Keratinocyte (primary cell): ENCODE results near the gene TWIST2. TPM values are rescaled to one million over a fixed set of nuclear protein-coding genes. Genes with fewer than 3 reads are reported as not detected.

Source experiments
- DNase-seq: peaks from one replicate; pipeline ENCODE4 v3.0.0-alpha.2; 2011; ENCODE audit warnings: low read depth, missing footprints, low spot score
- FAIRE-seq: peaks from 2 replicates; lab custom pipeline; 2011; peaks lifted over from hg19 to GRCh38; lab: Jason Lieb, UNC
- H2AFZ ChIP-seq: 2 replicates; pipeline ENCODE4 v1.6.0; 2012; ENCODE audit warnings: low read length, control low read depth, inconsistent platforms; ENCODE audit not compliant: control insufficient read depth
- H3K27ac ChIP-seq: 2 replicates; pipeline ENCODE4 v1.5.1; 2011; ENCODE audit warnings: low read length; ENCODE audit not compliant: control insufficient read depth, insufficient read depth
- H3K27me3 ChIP-seq: 3 replicates; pipeline ENCODE4 v1.6.0; 2011; ENCODE audit warnings: low read length; ENCODE audit not compliant: control insufficient read depth, insufficient read depth; ENCODE audit errors: extremely low read depth
- H3K36me3 ChIP-seq, 2 experiments: 2 replicates in 1 of 2; 3 replicates in 1 of 2; pipeline ENCODE4 v1.5.1; 2011; ENCODE audit warnings: low read length in 2 of 2, mild to moderate bottlenecking in 1 of 2; ENCODE audit not compliant: control insufficient read depth in 2 of 2, insufficient read depth in 2 of 2; ENCODE audit errors: extremely low read depth in 1 of 2
- H3K4me1 ChIP-seq: 3 replicates; pipeline ENCODE4 v1.5.1; 2011; ENCODE audit warnings: low read length; ENCODE audit not compliant: control insufficient read depth, insufficient read depth; ENCODE audit errors: extremely low read depth
- H3K4me2 ChIP-seq: 3 replicates; pipeline ENCODE4 v1.6.0; 2011; ENCODE audit warnings: low read depth, low read length; ENCODE audit not compliant: control insufficient read depth, insufficient read depth; ENCODE audit errors: extremely low read depth
- H3K4me3 ChIP-seq, 3 experiments: fragments of 200-600 bp in 1 of 3; sonication (generic) in 1 of 3; 2 replicates in 2 of 3; 3 replicates in 1 of 3; pipeline ENCODE4 v1.5.1; 2011 to 2016; ENCODE audit warnings: low read length in 3 of 3, mild to moderate bottlenecking in 3 of 3, control low read depth in 2 of 3, inconsistent platforms in 1 of 3, low read depth in 1 of 3, mixed read lengths in 1 of 3, mixed run types in 1 of 3, moderate library complexity in 1 of 3; ENCODE audit not compliant: control insufficient read depth in 2 of 3, insufficient read depth in 2 of 3; ENCODE audit errors: extremely low read depth in 1 of 3
- H3K79me2 ChIP-seq: 2 replicates; pipeline ENCODE4 v1.6.0; 2012; ENCODE audit warnings: low read length; ENCODE audit not compliant: control insufficient read depth, insufficient read depth
- H3K9ac ChIP-seq: 3 replicates; pipeline ENCODE4 v1.6.0; 2011; ENCODE audit warnings: low read length; ENCODE audit not compliant: control insufficient read depth, insufficient read depth; ENCODE audit errors: extremely low read depth
- H3K9me1 ChIP-seq: 3 replicates; pipeline ENCODE4 v1.6.0; 2011; ENCODE audit warnings: low read length; ENCODE audit not compliant: control insufficient read depth, insufficient read depth; ENCODE audit errors: extremely low read depth
- H3K9me3 ChIP-seq: 2 replicates; pipeline ENCODE4 v1.5.1; 2012; ENCODE audit warnings: low read depth, low read length; ENCODE audit not compliant: control insufficient read depth
- H4K20me1 ChIP-seq: 3 replicates; pipeline ENCODE4 v1.6.0; 2011; ENCODE audit warnings: low read length; ENCODE audit not compliant: control insufficient read depth, insufficient read depth; ENCODE audit errors: extremely low read depth
- CTCF ChIP-seq, 3 experiments: IDR thresholded peaks in 1 of 3; conservative IDR thresholded peaks in 1 of 3; optimal IDR thresholded peaks in 1 of 3; 2 replicates in 2 of 3; 3 replicates in 1 of 3; pipeline versions ENCODE3 to v1.5.1; 2011; ENCODE audit warnings: low read length in 3 of 3, mild to moderate bottlenecking in 3 of 3, moderate library complexity in 2 of 3, control low read depth in 1 of 3, inconsistent platforms in 1 of 3; ENCODE audit not compliant: insufficient read depth in 2 of 3; ENCODE audit errors: extremely low read depth in 1 of 3
- EZH2 ChIP-seq: IDR thresholded peaks from one replicate; pipeline ENCODE4 v1.6.1; 2012; ENCODE audit warnings: inconsistent platforms, mild to moderate bottlenecking, low read length, moderate library complexity
- dilution Hi-C: fragments of 300-500 bp; cut with MboI; formaldehyde crosslinking; loops from one replicate; pipeline ENCODE4 v1.7.0; 2020; ENCODE audit warnings: low sequenced_read_pairs; ENCODE audit not compliant: extremely low pct_ligation_motif_present
- polyA plus RNA-seq, 5 experiments: library from polyadenylated mRNA; depleted of rRNA in 3 of 5; stranded (reverse) in 3 of 5; stranded (forward) in 1 of 5; unstranded in 1 of 5; fragments of >200 nt; gene quantifications; 1 replicate in 1 of 5; 2 replicates in 3 of 5; 3 replicates in 1 of 5; pipeline versions ENCODE4 v1.2.1 to v1.2.3, GENCODE V29; 2011 to 2012; ENCODE audit warnings: missing spikeins in 2 of 5, low read depth in 1 of 5, low replicate concordance in 1 of 5

Gene TWIST2
- polyA plus RNA-seq, 1 donor (not counting 4 experiments of a cell fraction or from before 2014, with no cell fraction given), result 5.5 TPM

- DNase-seq (no peak), FAIRE-seq (no peak)
- H3K79me2 ChIP-seq, result no peaks in the 10 kb centered on the region
- no peaks in the 10 kb centered on the region for H4K20me1 ChIP-seq
- no peak overlapping the region for H3K9ac ChIP-seq
- H3K36me3 ChIP-seq, result no peaks in the 10 kb centered on the region
- H3K27me3 ChIP-seq, result no peaks in the 10 kb centered on the region
- H3K4me2 ChIP-seq, result no peak overlapping the region
- H2AFZ ChIP-seq, result no peak overlapping the region
- no peaks in the 10 kb centered on the region for H3K9me1 ChIP-seq
- TF ChIP-seq CTCF (optimal IDR thresholded peaks at IDR 0.05 in 1 of 3, IDR thresholded peaks at IDR 0.05 in 1 of 3, conservative IDR thresholded peaks at IDR 0.05 in 1 of 3; ENCODE audit: extremely low read depth in 1 of 3, insufficient read depth in 2 of 3, low read length in 3 of 3) (no peak), EZH2 (no peak)
- no peak overlapping the region for H3K27ac ChIP-seq
- no peak overlapping the region for H3K4me3 ChIP-seq
- no peaks in the 10 kb centered on the region for H3K9me3 ChIP-seq
- H3K4me1 ChIP-seq, result peaks cover 28% of the 10 kb centered on the region
- dilution Hi-C loops, result no loop called here
These were observed 20.2 kb downstream of the TWIST2 start for GRCh38 chr2:238868067-238868524.

GRCh38 chr2:238868616-238869292 is 20.9 kb downstream of the TWIST2 start:
- dilution Hi-C loops, result no loop called here
- no peak overlapping the region for H3K9ac ChIP-seq
- DNase-seq (no peak), FAIRE-seq (no peak)
- H3K4me3 ChIP-seq, result no peak overlapping the region
- H3K4me1 ChIP-seq, result peaks cover 24% of the 10 kb centered on the region
- no peak overlapping the region for H3K27ac ChIP-seq
- no peaks in the 10 kb centered on the region for H3K9me3 ChIP-seq
- H3K27me3 ChIP-seq, result peaks cover 4% of the 10 kb centered on the region
- TF ChIP-seq EZH2 (no peak), CTCF (optimal IDR thresholded peaks at IDR 0.05 in 1 of 3, IDR thresholded peaks at IDR 0.05 in 1 of 3, conservative IDR thresholded peaks at IDR 0.05 in 1 of 3; ENCODE audit: extremely low read depth in 1 of 3, insufficient read depth in 2 of 3, low read length in 3 of 3) (no peak)
- no peaks in the 10 kb centered on the region for H4K20me1 ChIP-seq
- no peak overlapping the region for H3K4me2 ChIP-seq
- no peaks in the 10 kb centered on the region for H3K36me3 ChIP-seq
- no peaks in the 10 kb centered on the region for H3K79me2 ChIP-seq
- H2AFZ ChIP-seq, result no peak overlapping the region
- H3K9me1 ChIP-seq, result no peaks in the 10 kb centered on the region
